Measurements from ENCODE around the gene GRIK5. TPM values are rescaled to one million over a fixed set of nuclear protein-coding genes. Genes with fewer than 3 reads are reported as not detected.

The GRIK5 gene
- polyA plus RNA-seq, 1 donor (not counting 4 experiments of a cell fraction or from before 2014, with no cell fraction given): 0.17 TPM

GRCh38 chr19:42028304-42029216, 41.4 kb downstream of the GRIK5 start:
- H2AFZ ChIP-seq (ENCODE audit: control insufficient read depth, low read length): no peak overlapping the region
- FAIRE-seq: no peak
- dilution Hi-C loops (cut with MboI; ENCODE audit: extremely low pct_ligation_motif_present, low sequenced_read_pairs): no loop called here

GRCh38 chr19:42024622-42025111, 45.3 kb downstream of the GRIK5 start:
- Histone ChIP-seq H3K4me2 (ENCODE audit: control insufficient read depth, extremely low read depth, insufficient read depth, low read depth, low read length) (no peak overlapping the region), H3K27me3 (ENCODE audit: control insufficient read depth, extremely low read depth, insufficient read depth, low read length) (peaks cover 4% of the 10 kb centered on the region), H3K9ac (ENCODE audit: control insufficient read depth, extremely low read depth, insufficient read depth, low read length) (no peak overlapping the region), H3K36me3 (ENCODE audit: control insufficient read depth in 2 of 2, extremely low read depth in 1 of 2, insufficient read depth in 2 of 2, low read length in 2 of 2) (no peaks in the 10 kb centered on the region), H2AFZ (ENCODE audit: control insufficient read depth, low read length) (no peak overlapping the region), H3K4me3 (ENCODE audit: control insufficient read depth in 2 of 3, extremely low read depth in 1 of 3, insufficient read depth in 2 of 3, low read depth in 1 of 3, low read length in 3 of 3) (no peak overlapping the region), H3K9me1 (ENCODE audit: control insufficient read depth, extremely low read depth, insufficient read depth, low read length) (no peaks in the 10 kb centered on the region), H3K4me1 (ENCODE audit: control insufficient read depth, extremely low read depth, insufficient read depth, low read length) (no peaks in the 10 kb centered on the region), H3K9me3 (ENCODE audit: control insufficient read depth, low read depth, low read length) (no peaks in the 10 kb centered on the region), H3K27ac (ENCODE audit: control insufficient read depth, insufficient read depth, low read length) (no peak overlapping the region), H4K20me1 (ENCODE audit: control insufficient read depth, extremely low read depth, insufficient read depth, low read length) (no peaks in the 10 kb centered on the region), H3K79me2 (ENCODE audit: control insufficient read depth, insufficient read depth, low read length) (no peaks in the 10 kb centered on the region)
- TF ChIP-seq, protein P1, sequence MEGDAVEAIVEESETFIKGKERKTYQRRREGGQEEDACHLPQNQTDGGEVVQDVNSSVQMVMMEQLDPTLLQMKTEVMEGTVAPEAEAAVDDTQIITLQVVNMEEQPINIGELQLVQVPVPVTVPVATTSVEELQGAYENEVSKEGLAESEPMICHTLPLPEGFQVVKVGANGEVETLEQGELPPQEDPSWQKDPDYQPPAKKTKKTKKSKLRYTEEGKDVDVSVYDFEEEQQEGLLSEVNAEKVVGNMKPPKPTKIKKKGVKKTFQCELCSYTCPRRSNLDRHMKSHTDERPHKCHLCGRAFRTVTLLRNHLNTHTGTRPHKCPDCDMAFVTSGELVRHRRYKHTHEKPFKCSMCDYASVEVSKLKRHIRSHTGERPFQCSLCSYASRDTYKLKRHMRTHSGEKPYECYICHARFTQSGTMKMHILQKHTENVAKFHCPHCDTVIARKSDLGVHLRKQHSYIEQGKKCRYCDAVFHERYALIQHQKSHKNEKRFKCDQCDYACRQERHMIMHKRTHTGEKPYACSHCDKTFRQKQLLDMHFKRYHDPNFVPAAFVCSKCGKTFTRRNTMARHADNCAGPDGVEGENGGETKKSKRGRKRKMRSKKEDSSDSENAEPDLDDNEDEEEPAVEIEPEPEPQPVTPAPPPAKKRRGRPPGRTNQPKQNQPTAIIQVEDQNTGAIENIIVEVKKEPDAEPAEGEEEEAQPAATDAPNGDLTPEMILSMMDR (optimal IDR thresholded peaks at IDR 0.05 in 1 of 3, IDR thresholded peaks at IDR 0.05 in 1 of 3, conservative IDR thresholded peaks at IDR 0.05 in 1 of 3; ENCODE audit: extremely low read depth in 1 of 3, insufficient read depth in 2 of 3, low read length in 3 of 3): no peak
- no peak for TF ChIP-seq EZH2 (IDR thresholded peaks at IDR 0.05; ENCODE audit: low read length)
- dilution Hi-C loops (cut with MboI; ENCODE audit: extremely low pct_ligation_motif_present, low sequenced_read_pairs): no loop called here
- no peak for DNase-seq (ENCODE audit: low read depth, low spot score)
- no peak for FAIRE-seq

More at GRCh38 chr19:42028304-42029216, 41.4 kb downstream of the GRIK5 start:
- TF ChIP-seq EZH2 (IDR thresholded peaks at IDR 0.05; ENCODE audit: low read length): no peak
- TF ChIP-seq, protein P1 (optimal IDR thresholded peaks at IDR 0.05 in 1 of 3, IDR thresholded peaks at IDR 0.05 in 1 of 3, conservative IDR thresholded peaks at IDR 0.05 in 1 of 3; ENCODE audit: extremely low read depth in 1 of 3, insufficient read depth in 2 of 3, low read length in 3 of 3): peak; percentile 77 to 83 (median 83)
- Histone ChIP-seq H3K4me2 (ENCODE audit: control insufficient read depth, extremely low read depth, insufficient read depth, low read depth, low read length) (no peak overlapping the region), H4K20me1 (ENCODE audit: control insufficient read depth, extremely low read depth, insufficient read depth, low read length) (no peaks in the 10 kb centered on the region), H3K27me3 (ENCODE audit: control insufficient read depth, extremely low read depth, insufficient read depth, low read length) (peaks cover 4% of the 10 kb centered on the region), H3K27ac (ENCODE audit: control insufficient read depth, insufficient read depth, low read length) (no peak overlapping the region), H3K4me3 (ENCODE audit: control insufficient read depth in 2 of 3, extremely low read depth in 1 of 3, insufficient read depth in 2 of 3, low read depth in 1 of 3, low read length in 3 of 3) (no peak overlapping the region), H3K79me2 (ENCODE audit: control insufficient read depth, insufficient read depth, low read length) (no peaks in the 10 kb centered on the region), H3K9ac (ENCODE audit: control insufficient read depth, extremely low read depth, insufficient read depth, low read length) (no peak overlapping the region), H3K9me3 (ENCODE audit: control insufficient read depth, low read depth, low read length) (no peaks in the 10 kb centered on the region), H3K4me1 (ENCODE audit: control insufficient read depth, extremely low read depth, insufficient read depth, low read length) (no peaks in the 10 kb centered on the region), H3K36me3 (ENCODE audit: control insufficient read depth in 2 of 2, extremely low read depth in 1 of 2, insufficient read depth in 2 of 2, low read length in 2 of 2) (no peaks in the 10 kb centered on the region), H3K9me1 (ENCODE audit: control insufficient read depth, extremely low read depth, insufficient read depth, low read length) (no peaks in the 10 kb centered on the region)
- no peak for DNase-seq (ENCODE audit: low read depth, low spot score)
